Kidney (tissue), 14 donors: ENCODE measurements around the gene C9orf78. TPM values are rescaled to one million over a fixed set of nuclear protein-coding genes. Genes with fewer than 3 reads are reported as not detected.
A peak's percentile ranks its signal among the peaks of the same experiment; 100 is the strongest.
"Not testable (repeated sequence)": the region's sequence is repeated elsewhere in the genome, so short reads cannot be mapped to it uniquely, and the experiment has no call there.

Experiments
- DNase-seq, 5 donors: peaks; one replicate each; pipeline ENCODE4 v3.0.0-alpha.2; 2013 to 2020
- FAIRE-seq: peaks from 2 replicates; lab custom pipeline; 2012; peaks lifted over from hg19 to GRCh38; lab: Jason Lieb, UNC
- H3K27ac ChIP-seq, 2 donors: one replicate each; pipeline ENCODE4 v1.7.0; 2013; ENCODE audit warnings: low read depth in 2 of 2, low read length in 2 of 2, inconsistent platforms in 1 of 2
- H3K27me3 ChIP-seq: one replicate; pipeline ENCODE4 v1.7.1; 2013; ENCODE audit warnings: low read length, inconsistent platforms; ENCODE audit not compliant: control insufficient read depth, insufficient read depth
- H3K36me3 ChIP-seq, 3 donors: one replicate each; pipeline versions ENCODE4 v1.7.0 to v1.7.1; 2013; ENCODE audit warnings: low read length in 3 of 3, control low read depth in 1 of 3, inconsistent platforms in 1 of 3; ENCODE audit not compliant: insufficient read depth in 3 of 3, control insufficient read depth in 2 of 3
- H3K4me1 ChIP-seq, 3 donors: one replicate each; pipeline versions ENCODE4 v1.7.0 to v1.7.1; 2013; ENCODE audit warnings: low read length in 3 of 3, inconsistent platforms in 1 of 3, low read depth in 1 of 3; ENCODE audit not compliant: control insufficient read depth in 2 of 3, insufficient read depth in 2 of 3
- H3K4me3 ChIP-seq, 3 donors: one replicate each; pipeline versions ENCODE4 v1.7.0 to v1.8.1; 2013; ENCODE audit warnings: low read length in 3 of 3, control low read depth in 1 of 3, inconsistent platforms in 1 of 3
- H3K9ac ChIP-seq, 3 donors: one replicate each; pipeline versions ENCODE4 v1.7.0 to v1.7.1; 2013; ENCODE audit warnings: low read length in 3 of 3, control low read depth in 1 of 3, inconsistent platforms in 1 of 3
- H3K9me3 ChIP-seq, 3 donors: one replicate each; pipeline versions ENCODE4 v1.7.0 to v1.7.1; 2013; ENCODE audit warnings: low read length in 3 of 3, control low read depth in 1 of 3, inconsistent platforms in 1 of 3; ENCODE audit not compliant: control insufficient read depth in 2 of 3, insufficient read depth in 1 of 3
- intact Hi-C: fragments of 100-400 bp; cut with DNase I; formaldehyde crosslinking; loops from one replicate; pipeline ENCODE4 v1.11.1; 2022
- polyA plus RNA-seq: library from polyadenylated mRNA; stranded (reverse); fragments of 350-450 nt; fragmentation: Illumina TruSeq; extraction: RNeasy Lipid Tissue Mini Kit (QIAGEN cat#74804); gene quantifications from one replicate; pipeline ENCODE4 v1.2.3, GENCODE V29; 2014; ENCODE audit warnings: low read depth, low replicate concordance; ENCODE audit not compliant: insufficient read depth
- total RNA-seq: library from RNA; stranded (reverse); fragmentation: NEBNext Ultra II Directional; extraction: Animal tissue kit (Norgen Biotek cat#: 25700); gene quantifications from one replicate; pipeline ENCODE4 v1.2.1, GENCODE V29; 2021
- TF ChIP-seq, protein P1 (sequence below): IDR thresholded peaks from 3 replicates; pipeline ENCODE4 v1.5.1; 2012; ENCODE audit warnings: mild to moderate bottlenecking, moderate library complexity, borderline replicate concordance; ENCODE audit not compliant: insufficient read depth; ENCODE audit errors: extremely low read depth
- donor health status: control.
- donor health status: control.
- donor health status: control.
- donor health status: control.
- donor health status: control.
- donor health status: DM: yes; HTN: yes; CAD: no.
- donor health status: Normal renal cell carcinoma (clear cell type).

C9orf78 gene
- total and polyA plus RNA-seq, 2 donors from 2014 or later = 39.7 to 62.1 TPM

DNA sequence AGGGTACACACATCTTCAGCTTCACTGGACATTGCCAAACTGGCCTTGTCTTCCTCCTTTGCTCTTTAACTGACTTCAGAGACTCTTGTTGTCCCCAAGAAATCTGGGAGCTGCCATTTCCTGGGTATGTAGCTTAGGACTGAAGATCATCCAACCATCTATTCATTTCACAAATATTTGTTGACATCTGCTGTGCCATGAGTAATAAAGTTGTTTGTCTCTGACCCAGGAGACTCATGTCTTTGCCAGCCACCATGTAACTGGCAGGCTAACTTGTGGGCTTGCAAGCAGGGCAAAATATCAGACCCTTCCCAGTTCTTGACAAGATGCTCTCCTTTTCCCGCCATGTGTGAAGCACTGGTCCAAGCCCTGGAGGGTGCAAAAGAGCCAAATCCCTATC is 49.2 kb downstream of the C9orf78 start:
- Histone ChIP-seq H3K4me1 (no peaks in the 10 kb centered on the region), H3K4me3 (no peak overlapping the region), H3K36me3 (no peaks in the 10 kb centered on the region), H3K9ac (no peak overlapping the region), H3K27ac (no peak overlapping the region), H3K9me3 (no peaks in the 10 kb centered on the region), H3K27me3 (no peaks in the 10 kb centered on the region)
- intact Hi-C loops = loop anchor here (10.0 kb wide), 2 partner anchors 141 to 661 kb away; partner anchors contain the start of gene ASB6
- FAIRE-seq (no peak), DNase-seq (no peak)
- TF ChIP-seq, protein P1, sequence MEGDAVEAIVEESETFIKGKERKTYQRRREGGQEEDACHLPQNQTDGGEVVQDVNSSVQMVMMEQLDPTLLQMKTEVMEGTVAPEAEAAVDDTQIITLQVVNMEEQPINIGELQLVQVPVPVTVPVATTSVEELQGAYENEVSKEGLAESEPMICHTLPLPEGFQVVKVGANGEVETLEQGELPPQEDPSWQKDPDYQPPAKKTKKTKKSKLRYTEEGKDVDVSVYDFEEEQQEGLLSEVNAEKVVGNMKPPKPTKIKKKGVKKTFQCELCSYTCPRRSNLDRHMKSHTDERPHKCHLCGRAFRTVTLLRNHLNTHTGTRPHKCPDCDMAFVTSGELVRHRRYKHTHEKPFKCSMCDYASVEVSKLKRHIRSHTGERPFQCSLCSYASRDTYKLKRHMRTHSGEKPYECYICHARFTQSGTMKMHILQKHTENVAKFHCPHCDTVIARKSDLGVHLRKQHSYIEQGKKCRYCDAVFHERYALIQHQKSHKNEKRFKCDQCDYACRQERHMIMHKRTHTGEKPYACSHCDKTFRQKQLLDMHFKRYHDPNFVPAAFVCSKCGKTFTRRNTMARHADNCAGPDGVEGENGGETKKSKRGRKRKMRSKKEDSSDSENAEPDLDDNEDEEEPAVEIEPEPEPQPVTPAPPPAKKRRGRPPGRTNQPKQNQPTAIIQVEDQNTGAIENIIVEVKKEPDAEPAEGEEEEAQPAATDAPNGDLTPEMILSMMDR = no peak

GRCh38 chr9:129784970-129785369 is 50.1 kb downstream of the C9orf78 start:
- intact Hi-C loops = loop anchor here (5.0 to 10.0 kb wide), 3 partner anchors 48 to 660 kb away; partner anchors contain the start of gene ASB6
- not testable (repeated sequence) for H3K9me3 ChIP-seq, H3K4me3 ChIP-seq, DNase-seq, H3K27me3 ChIP-seq, FAIRE-seq, H3K4me1 ChIP-seq, H3K27ac ChIP-seq, H3K9ac ChIP-seq, H3K36me3 ChIP-seq

- no peak overlapping the region for H3K9ac ChIP-seq
- DNase-seq = peak in 4 of 5 donors; percentile 75 to 88 (median 80)
- no peak overlapping the region for H3K27ac ChIP-seq
- no peak for FAIRE-seq
- H3K36me3 ChIP-seq = no peaks in the 10 kb centered on the region
- no peak overlapping the region for H3K4me3 ChIP-seq
- no peaks in the 10 kb centered on the region for H3K4me1 ChIP-seq
- no peaks in the 10 kb centered on the region for H3K27me3 ChIP-seq
- intact Hi-C loops = loop anchor here (5.0 to 10.0 kb wide), 3 partner anchors 46 to 659 kb away; partner anchors contain the start of gene ASB6
- TF ChIP-seq, protein P1 = peak; percentile 86
- H3K9me3 ChIP-seq = no peaks in the 10 kb centered on the region
Observed at GRCh38 chr9:129783516-129784361, 51.3 kb downstream of the C9orf78 start.

DNA sequence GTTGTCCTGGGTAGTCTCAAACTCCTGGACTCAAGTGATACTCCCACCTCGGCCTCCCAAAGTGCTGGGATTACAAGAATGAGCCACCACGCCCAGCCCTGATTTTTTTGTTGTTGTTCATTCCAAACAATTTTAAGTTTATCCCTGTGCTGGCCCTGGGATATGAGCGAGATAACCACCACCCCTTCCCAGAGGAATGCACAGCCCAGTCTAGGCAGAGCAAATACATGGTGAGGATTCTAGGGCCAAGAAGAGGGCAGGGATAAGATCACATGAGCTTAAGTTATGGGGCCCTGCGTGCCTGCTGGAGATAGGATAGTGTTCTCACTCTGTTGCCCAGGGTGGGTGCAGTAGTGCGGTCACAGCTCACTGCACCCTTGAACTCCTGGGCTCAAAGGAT is 53.1 kb downstream of the C9orf78 start:
- H3K9me3 ChIP-seq = no peaks in the 10 kb centered on the region
- H3K27ac ChIP-seq = no peak overlapping the region
- no peak for FAIRE-seq
- H3K27me3 ChIP-seq = no peaks in the 10 kb centered on the region
- DNase-seq = peak in 1 of 5 donors; percentile 9
- H3K36me3 ChIP-seq = no peaks in the 10 kb centered on the region
- intact Hi-C loops = loop anchor here (5.0 to 10.0 kb wide), 3 partner anchors 45 to 657 kb away; partner anchors contain the start of gene ASB6
- peaks cover 0 to 2% (median 0%) of the 10 kb centered on the region in 3 donors for H3K4me1 ChIP-seq
- H3K9ac ChIP-seq = no peak overlapping the region
- TF ChIP-seq, protein P1 = no peak
- H3K4me3 ChIP-seq = no peak overlapping the region
